H54 (cell line): ENCODE results near the gene SLC44A4.
"Not testable (repeated sequence)": the region's sequence is repeated elsewhere in the genome, so short reads cannot be mapped to it uniquely, and the experiment has no call there.

Experiments used
- DNase-seq: peaks from one replicate; pipeline ENCODE4 v3.0.0; 2011; ENCODE audit warnings: low spot score, mixed read lengths; ENCODE audit not compliant: insufficient read length
- FAIRE-seq: peaks from 3 replicates; lab custom pipeline; 2011; peaks lifted over from hg19 to GRCh38; lab: Jason Lieb, UNC
- POLR2A ChIP-seq: IDR thresholded peaks from 2 replicates; pipeline ENCODE4 v1.6.1; 2011; ENCODE audit warnings: low read depth, mild to moderate bottlenecking, low read length

The SLC44A4 gene

GRCh38 chr6:31865205-31866118 lies 13.3 kb downstream of the SLC44A4 start:
- DNase-seq (no peak), FAIRE-seq (no peak)
- TF ChIP-seq POLR2A, result no peak

DNA sequence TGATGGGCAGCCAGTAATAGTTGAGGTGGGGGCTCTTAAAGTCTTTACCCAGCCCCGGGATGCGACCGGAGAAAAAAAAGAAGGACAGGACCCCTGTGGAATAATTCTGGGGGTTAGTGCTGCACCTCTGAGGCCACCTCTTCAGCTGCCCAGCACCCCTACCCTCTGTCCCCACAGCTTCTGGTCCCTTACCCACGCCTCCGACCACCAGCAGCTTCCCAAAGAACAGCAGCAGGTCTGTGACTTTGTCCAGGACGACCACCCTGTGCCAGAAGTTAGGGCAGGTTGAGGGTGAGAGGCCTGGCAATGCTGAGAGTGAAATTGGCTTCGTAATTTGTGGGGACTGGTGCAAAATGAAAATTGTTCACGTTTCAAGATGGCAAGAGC lies 14.0 kb downstream of the SLC44A4 start:
- FAIRE-seq (no peak), DNase-seq (no peak)
- no peak for TF ChIP-seq POLR2A

GRCh38 chr6:31864123-31864562 lies 14.7 kb downstream of the SLC44A4 start:
- FAIRE-seq, DNase-seq: not testable (repeated sequence)

GRCh38 chr6:31862344-31863235 lies 16.2 kb downstream of the SLC44A4 start, which contains the start of gene NEU1:
TSS of gene NEU1 (minus strand) at chr6:31862821. CDS start at chr6:31862776, 45 bp downstream.
- FAIRE-seq (peak; percentile 82), DNase-seq (peak; percentile 100)
- TF ChIP-seq POLR2A, result peak; percentile 95

GRCh38 chr6:31861919-31862343 lies 16.9 kb downstream of the SLC44A4 start:
- FAIRE-seq, result no peak
- TF ChIP-seq POLR2A, result no peak

DNA sequence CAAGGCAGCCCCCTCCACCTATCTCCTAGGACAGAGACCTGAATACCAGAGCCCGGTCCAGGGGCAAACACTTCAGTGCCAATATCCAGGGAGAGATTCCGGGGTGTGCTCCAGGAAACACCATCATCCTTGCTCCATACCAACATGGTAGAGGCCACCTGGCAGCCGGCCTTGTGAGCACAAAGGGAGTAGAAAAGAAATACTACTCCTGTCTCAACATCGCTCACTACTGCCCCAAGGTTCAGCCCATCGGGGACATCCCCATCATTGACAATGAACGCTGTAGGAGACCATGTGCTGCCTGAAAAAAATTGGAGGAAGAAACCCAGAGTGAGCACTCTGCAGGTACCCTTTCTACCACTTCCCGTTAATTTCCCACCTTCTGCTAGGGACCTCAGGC lies 17.6 kb downstream of the SLC44A4 start:
- FAIRE-seq (no peak), DNase-seq (no peak)
- no peak for TF ChIP-seq POLR2A

More at GRCh38 chr6:31861919-31862343, 16.9 kb downstream of the SLC44A4 start:
- no peak for DNase-seq

DNA sequence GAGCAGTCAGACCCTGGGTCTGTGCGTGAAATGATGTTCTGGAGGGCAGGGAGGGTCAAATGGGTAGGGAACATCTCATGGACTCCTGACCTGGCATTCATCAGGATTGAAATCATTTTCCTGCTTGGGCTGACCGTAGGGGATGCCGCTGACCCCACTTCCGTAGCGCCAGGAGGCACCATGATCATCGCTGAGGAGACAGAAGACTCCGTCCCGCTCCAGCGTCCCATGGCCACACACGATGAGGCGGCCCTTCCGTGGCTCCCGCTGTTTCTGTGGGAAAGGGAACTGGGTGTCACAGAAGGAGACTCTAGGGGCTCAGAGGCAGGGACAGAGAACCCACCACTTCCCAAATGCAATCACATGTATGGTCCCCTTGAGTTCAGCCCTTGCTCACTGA lies 18.4 kb downstream of the SLC44A4 start:
- FAIRE-seq (no peak), DNase-seq (no peak)
- TF ChIP-seq POLR2A, result no peak

GRCh38 chr6:31859923-31860322 lies 18.9 kb downstream of the SLC44A4 start:
- no peak for DNase-seq
- no peak for FAIRE-seq
- no peak for TF ChIP-seq POLR2A

GRCh38 chr6:31858707-31859106 lies 20.1 kb downstream of the SLC44A4 start:
- DNase-seq, result no peak
- no peak for TF ChIP-seq POLR2A
- FAIRE-seq, result no peak

- FAIRE-seq, DNase-seq: not testable (repeated sequence)
These were observed 21.0 kb downstream of the SLC44A4 start for GRCh38 chr6:31857774-31858173.

- FAIRE-seq, DNase-seq: not testable (repeated sequence)
These were observed 26.6 kb downstream of the SLC44A4 start for GRCh38 chr6:31851980-31852718.

DNA sequence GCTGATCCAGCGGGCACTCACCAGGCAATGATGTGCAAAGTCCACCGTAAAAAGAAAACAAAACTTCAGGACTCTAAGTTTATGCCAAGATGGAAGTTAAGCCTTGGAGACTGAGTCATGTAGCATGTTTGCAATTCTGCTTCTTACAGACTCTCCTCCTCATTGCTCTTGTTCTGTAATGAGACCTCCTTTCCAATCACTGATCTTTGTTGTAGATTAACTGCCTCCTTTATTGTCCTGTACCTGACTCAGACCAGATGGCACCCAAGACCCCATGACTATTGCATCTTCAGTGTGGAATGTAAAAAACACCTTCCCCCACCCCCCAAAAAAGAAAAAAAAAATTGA lies 27.3 kb downstream of the SLC44A4 start:
- no peak for TF ChIP-seq POLR2A
- no peak for FAIRE-seq
- DNase-seq, result no peak

- no peak for TF ChIP-seq POLR2A
- DNase-seq (no peak), FAIRE-seq (no peak)
These were observed 27.9 kb downstream of the SLC44A4 start for GRCh38 chr6:31850765-31851484.
